PC-9 (cell line): ENCODE measurements around the gene SLC25A14.

ENCODE experiments used
- CTCF ChIP-seq: fragments of 200-600 bp; sonication (generic); conservative IDR thresholded peaks from 2 replicates; pipeline ENCODE4 v1.6.1; 2017; ENCODE audit warnings: mixed run types, antibody characterized with exemption, mild to moderate bottlenecking, moderate library complexity
- EZH2 ChIP-seq: fragments of 200-600 bp; sonication (generic); IDR thresholded peaks from 2 replicates; pipeline ENCODE4 v1.8.0; 2017; ENCODE audit warnings: antibody characterized with exemption, low read depth

- TF ChIP-seq EZH2 (no peak), CTCF (no peak)
These were observed 7.6 kb downstream of the SLC25A14 start for GRCh38 chrX:130347321-130347720.
